AML-193 (cell line): ENCODE measurements around the gene RGS12.
A peak's percentile ranks its signal among the peaks of the same experiment; 100 is the strongest.

Experiments used
- DNase-seq, 2 experiments: peaks; one replicate each; lab custom pipeline; 2025; lab: John Stamatoyannopoulos, UW

The RGS12 gene

GRCh38 chr4:3283916-3284315, 8.9 kb upstream of the RGS12 start:
- no peak for DNase-seq

GRCh38 chr4:3284734-3285557, 7.9 kb upstream of the RGS12 start:
- no peak for DNase-seq

- DNase-seq = peak; percentile 87 to 90
Observed at GRCh38 chr4:3285558-3286334, 7.1 kb upstream of the RGS12 start.

GRCh38 chr4:3286335-3287175, 6.3 kb upstream of the RGS12 start:
- no peak for DNase-seq

- DNase-seq = no peak
Observed at GRCh38 chr4:3287271-3287971, 5.4 kb upstream of the RGS12 start.

GRCh38 chr4:3287972-3288570, 4.8 kb upstream of the RGS12 start:
- no peak for DNase-seq

GRCh38 chr4:3288571-3289094, 4.2 kb upstream of the RGS12 start:
- DNase-seq = no peak

GRCh38 chr4:3290476-3290875, 2.3 kb upstream of the RGS12 start:
- DNase-seq = no peak

- DNase-seq = no peak
Observed at GRCh38 chr4:3290889-3291321, 1.9 kb upstream of the RGS12 start.

GRCh38 chr4:3291411-3291968, 1.3 kb upstream of the RGS12 start:
- no peak for DNase-seq

- peak; percentile 9 to 37 for DNase-seq
Observed at GRCh38 chr4:3291969-3292570, 751 bp upstream of the RGS12 start.

GRCh38 chr4:3293401-3294391, 875 bp downstream of the RGS12 start:
- no peak for DNase-seq

- no peak for DNase-seq
Observed at GRCh38 chr4:3294401-3295241, 1.8 kb downstream of the RGS12 start.

- DNase-seq = no peak
Observed at GRCh38 chr4:3295837-3296624, 3.2 kb downstream of the RGS12 start.

GRCh38 chr4:3296651-3297050, 3.8 kb downstream of the RGS12 start:
- DNase-seq = no peak

- DNase-seq = no peak
Observed at GRCh38 chr4:3297066-3297859, 4.4 kb downstream of the RGS12 start.
